Measurements from ENCODE around the gene ZNF385C.

Gene ZNF385C

GRCh38 chr17:41977991-41978390, 120.3 kb downstream of the ZNF385C start:
- no peak for DNase-seq

GRCh38 chr17:41976142-41976768, 122.0 kb downstream of the ZNF385C start:
- no peak for DNase-seq

All from NCI-H446 (cell line).